ENCODE results near the gene BCAT1.

Gene BCAT1

GRCh38 chr12:24948757-24949722, at the start of gene BCAT1:
Gene BCAT1, minus strand, starts transcription at chr12:24949101. Its CDS starts 169 bp downstream, at chr12:24948932.
- no peak within 1 kb of the TSS for H3K27ac ChIP-seq
- TF ChIP-seq CTCF (conservative IDR thresholded peaks at IDR 0.05), result no peak

DNA sequence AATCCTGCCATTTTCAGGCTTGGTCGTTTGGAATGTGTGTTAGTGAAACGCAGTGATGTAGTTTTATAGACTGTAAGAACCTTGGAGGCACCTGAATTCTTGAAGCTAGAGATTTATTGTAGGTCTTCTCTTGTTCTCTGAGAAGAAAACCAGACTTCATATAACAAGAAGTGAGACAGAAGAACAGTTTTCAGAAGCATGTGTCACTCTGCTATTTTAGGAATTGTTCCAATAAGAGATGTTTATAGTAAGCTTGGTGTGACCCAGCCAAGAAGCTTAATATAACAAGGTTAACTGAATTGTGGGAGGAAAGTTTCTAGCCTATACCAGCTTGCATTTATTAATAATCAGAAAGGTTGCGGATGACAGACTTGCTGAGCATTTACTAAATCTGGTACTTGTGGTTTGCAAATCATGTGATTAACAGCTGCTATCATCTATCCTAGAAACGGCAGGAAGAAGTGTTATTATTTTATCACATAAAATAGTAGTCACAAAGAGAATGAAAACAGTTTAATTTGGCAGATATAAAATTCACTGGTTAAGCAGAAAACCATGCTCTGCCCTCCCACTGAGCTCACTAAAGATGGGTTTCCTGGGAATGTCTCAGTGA, 49.2 kb upstream of the BCAT1 start:
- no peak overlapping the region for H3K27ac ChIP-seq

DNA sequence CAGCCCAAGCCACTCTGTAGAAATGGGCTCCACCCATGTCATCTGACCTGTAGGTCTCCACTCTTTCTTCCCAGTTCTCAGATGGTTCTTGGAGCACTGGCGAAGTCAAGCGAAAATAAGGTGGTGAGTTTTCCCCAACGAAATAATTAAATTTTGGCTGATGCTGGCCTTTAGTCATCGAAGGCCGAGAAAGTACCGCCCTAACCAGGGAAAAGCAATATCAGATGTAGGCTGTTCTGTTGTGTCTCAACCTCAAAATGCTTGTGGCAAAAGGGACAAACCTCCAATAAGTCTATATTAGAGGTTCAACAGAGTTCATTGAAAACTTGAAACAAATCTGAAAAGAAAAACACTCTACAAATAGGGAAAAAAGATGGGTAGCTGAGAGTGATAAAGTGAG, 48.6 kb upstream of the BCAT1 start:
- no peak overlapping the region for H3K27ac ChIP-seq
- no peak for TF ChIP-seq CTCF (conservative IDR thresholded peaks at IDR 0.05)

More for the DNA sequence above, 49.2 kb upstream of the BCAT1 start:
- TF ChIP-seq CTCF (conservative IDR thresholded peaks at IDR 0.05), result no peak

- TF ChIP-seq CTCF (conservative IDR thresholded peaks at IDR 0.05), result no peak
- no peak overlapping the region for H3K27ac ChIP-seq
Measured at GRCh38 chr12:24996820-24997219, 47.9 kb upstream of the BCAT1 start.

GRCh38 chr12:24996102-24996797, 47.3 kb upstream of the BCAT1 start:
- TF ChIP-seq CTCF (conservative IDR thresholded peaks at IDR 0.05), result no peak
- H3K27ac ChIP-seq, result no peak overlapping the region

DNA sequence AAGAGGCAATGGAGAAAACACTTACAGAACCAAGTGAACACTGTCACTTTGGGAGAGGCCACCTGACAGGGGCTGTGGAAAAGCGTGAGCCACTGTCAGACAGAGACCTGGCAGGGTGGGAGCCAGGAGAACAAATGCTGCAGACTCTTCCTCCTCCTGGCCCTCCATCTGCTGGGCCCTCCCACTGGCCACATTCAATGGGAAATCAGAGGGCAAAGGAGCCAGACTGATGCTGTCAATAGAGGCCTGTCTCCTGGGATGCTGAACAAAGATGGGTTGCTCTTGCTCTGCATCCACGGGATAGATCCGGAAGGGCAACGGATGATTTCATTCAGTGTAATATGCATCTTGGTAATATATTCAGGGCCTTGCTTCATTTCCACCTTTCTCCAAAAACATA, 44.9 kb upstream of the BCAT1 start:
- no peak overlapping the region for H3K27ac ChIP-seq
- TF ChIP-seq CTCF (conservative IDR thresholded peaks at IDR 0.05), result no peak
